Stimulated activated CD4-positive, alpha-beta T cell treated with anti-CD3 and anti-CD28 coated beads, Interleukin-1b, Interleukin-23, amount 100 ng/mL, for 1 hour (primary cell): Measurements from ENCODE around the gene TSPOAP1.

Source experiments
- DNase-seq, 2 donors: peaks; one replicate each; pipeline ENCODE4 v3.0.0-alpha.2; 2020; ENCODE audit warnings: low read depth in 2 of 2

The TSPOAP1 gene

GRCh38 chr17:58302919-58303585, 25.5 kb downstream of the TSPOAP1 start:
- DNase-seq = no peak

GRCh38 chr17:58302171-58302918, 26.2 kb downstream of the TSPOAP1 start:
- DNase-seq = no peak

- no peak for DNase-seq
Observed at GRCh38 chr17:58301504-58302150, 27.0 kb downstream of the TSPOAP1 start.

GRCh38 chr17:58300336-58300735, 28.3 kb downstream of the TSPOAP1 start:
- DNase-seq = no peak

GRCh38 chr17:58294034-58294433, 34.6 kb downstream of the TSPOAP1 start:
- no peak for DNase-seq

- DNase-seq = no peak
Observed at GRCh38 chr17:58291246-58291645, 37.3 kb downstream of the TSPOAP1 start.

GRCh38 chr17:58289869-58290268, 38.7 kb downstream of the TSPOAP1 start:
- no peak for DNase-seq

GRCh38 chr17:58285422-58285810, 43.2 kb downstream of the TSPOAP1 start:
- DNase-seq = no peak

- no peak for DNase-seq
Observed at GRCh38 chr17:58284613-58285421, 43.8 kb downstream of the TSPOAP1 start.

GRCh38 chr17:58283674-58284612, 44.7 kb downstream of the TSPOAP1 start:
- no peak for DNase-seq

- no peak for DNase-seq
Observed at GRCh38 chr17:58282442-58282841, 46.2 kb downstream of the TSPOAP1 start.

- no peak for DNase-seq
Observed at GRCh38 chr17:58281511-58282011, 47.0 kb downstream of the TSPOAP1 start.

GRCh38 chr17:58280480-58281217, 47.9 kb downstream of the TSPOAP1 start, which contains the start of gene MPO:
Gene MPO, minus strand, starts transcription at chr17:58280935. Its CDS starts 177 bp downstream, at chr17:58280758.
- no peak for DNase-seq

GRCh38 chr17:58279736-58280479, 48.7 kb downstream of the TSPOAP1 start:
- DNase-seq = no peak

- no peak for DNase-seq
Observed at GRCh38 chr17:58279016-58279711, 49.4 kb downstream of the TSPOAP1 start.

GRCh38 chr17:58278661-58279015, 50.0 kb downstream of the TSPOAP1 start:
- no peak for DNase-seq

GRCh38 chr17:58277802-58278595, 50.6 kb downstream of the TSPOAP1 start:
- no peak for DNase-seq
